CD14-positive monocyte (primary cell): ENCODE results near the gene RSAD2. TPM values are rescaled to one million over a fixed set of nuclear protein-coding genes. Genes with fewer than 3 reads are reported as not detected.

ENCODE experiments used
- DNase-seq, 3 donors: peaks; one replicate each; pipeline ENCODE4 v3.0.0-alpha.2; 2011 to 2022
- H2AFZ ChIP-seq: 2 replicates; pipeline ENCODE4 v1.6.0; 2012; ENCODE audit warnings: mild to moderate bottlenecking, low read depth, low read length, inconsistent platforms; ENCODE audit not compliant: insufficient read depth, poor library complexity, severe bottlenecking
- H3K27ac ChIP-seq, 2 donors: 1 replicate in 1 of 2; 2 replicates in 1 of 2; pipeline ENCODE4 v1.5.1; 2012 to 2013; ENCODE audit warnings: low read length in 2 of 2, control low read depth in 1 of 2, inconsistent platforms in 1 of 2, low read depth in 1 of 2, mild to moderate bottlenecking in 1 of 2
- H3K27me3 ChIP-seq, 2 donors: one replicate each; pipeline versions ENCODE4 v1.6.0 to v1.6.1; 2011 to 2013; ENCODE audit warnings: low read length in 2 of 2; ENCODE audit not compliant: control insufficient read depth in 2 of 2, insufficient read depth in 2 of 2
- H3K36me3 ChIP-seq, 2 donors: replicated peaks in 1 of 2; 1 replicate in 1 of 2; 2 replicates in 1 of 2; pipeline versions ENCODE4 v1.5.1 to v1.6.1; 2012 to 2013; ENCODE audit warnings: low read length in 2 of 2, control low read depth in 1 of 2, inconsistent platforms in 1 of 2, mild to moderate bottlenecking in 1 of 2; ENCODE audit not compliant: insufficient read depth in 2 of 2, control insufficient read depth in 1 of 2
- H3K4me1 ChIP-seq, 2 donors: 1 replicate in 1 of 2; 2 replicates in 1 of 2; pipeline versions ENCODE4 v1.5.1 to v1.6.1; 2012 to 2013; ENCODE audit warnings: low read length in 2 of 2, control low read depth in 1 of 2, inconsistent platforms in 1 of 2, mild to moderate bottlenecking in 1 of 2, moderate library complexity in 1 of 2; ENCODE audit not compliant: insufficient read depth in 2 of 2, control insufficient read depth in 1 of 2
- H3K4me2 ChIP-seq: replicated peaks from 2 replicates; pipeline ENCODE3; 2012; ENCODE audit warnings: low read length, moderate library complexity, mild to moderate bottlenecking; ENCODE audit not compliant: poor library complexity, severe bottlenecking; ENCODE audit errors: extremely low read depth
- H3K4me3 ChIP-seq, 3 experiments: fragments of 200-600 bp in 1 of 3; sonication (generic) in 1 of 3; replicated peaks in 1 of 3; 1 replicate in 2 of 3; 2 replicates in 1 of 3; pipeline ENCODE4 v1.5.1; 2011 to 2013; ENCODE audit warnings: low read length in 3 of 3, mild to moderate bottlenecking in 3 of 3, control low read depth in 2 of 3, low read depth in 2 of 3, inconsistent platforms in 1 of 3, moderate library complexity in 1 of 3
- H3K79me2 ChIP-seq: 2 replicates; pipeline ENCODE4 v1.6.0; 2012; ENCODE audit warnings: mild to moderate bottlenecking, control low read depth, inconsistent platforms, low read length, moderate library complexity; ENCODE audit not compliant: insufficient read depth
- H3K9ac ChIP-seq: 2 replicates; pipeline ENCODE4 v1.6.0; 2017; ENCODE audit warnings: low read length, mild to moderate bottlenecking; ENCODE audit not compliant: insufficient read depth, poor library complexity, severe bottlenecking
- H3K9me3 ChIP-seq, 2 donors: replicated peaks in 1 of 2; 1 replicate in 1 of 2; 2 replicates in 1 of 2; pipeline versions ENCODE4 v1.5.1 to v1.6.1; 2012 to 2013; ENCODE audit warnings: low read length in 2 of 2, control low read depth in 1 of 2; ENCODE audit not compliant: control insufficient read depth in 1 of 2, insufficient read depth in 1 of 2
- H4K20me1 ChIP-seq: 2 replicates; pipeline ENCODE4 v1.6.0; 2012; ENCODE audit warnings: mild to moderate bottlenecking, low read length, control low read depth, moderate library complexity; ENCODE audit not compliant: insufficient read depth
- H3K27ac Mint-ChIP-seq, 7 donors: one replicate each; pipeline ENCODE4 v1.8.0; 2020; ENCODE audit warnings: mild to moderate bottlenecking in 7 of 7, mixed read lengths in 7 of 7, moderate library complexity in 6 of 7, inconsistent platforms in 2 of 7
- H3K27me3 Mint-ChIP-seq, 3 donors: one replicate each; pipeline ENCODE4 v1.8.0; 2021 to 2022; ENCODE audit warnings: low read depth in 3 of 3, mild to moderate bottlenecking in 3 of 3, mixed read lengths in 3 of 3, moderate library complexity in 3 of 3, inconsistent platforms in 1 of 3
- H3K36me3 Mint-ChIP-seq, 2 donors: one replicate each; pipeline ENCODE4 v1.8.0; 2020; ENCODE audit warnings: mixed read lengths in 2 of 2, inconsistent platforms in 1 of 2, mild to moderate bottlenecking in 1 of 2
- H3K4me1 Mint-ChIP-seq: one replicate; pipeline ENCODE4 v1.8.0; 2020; ENCODE audit warnings: mild to moderate bottlenecking, mixed read lengths
- H3K4me3 Mint-ChIP-seq, 2 donors: one replicate each; pipeline ENCODE4 v1.8.0; 2020; ENCODE audit warnings: mild to moderate bottlenecking in 2 of 2, mixed read lengths in 2 of 2, moderate library complexity in 1 of 2
- H3K9me3 Mint-ChIP-seq, 7 donors: one replicate each; pipeline ENCODE4 v1.8.0; 2020 to 2022; ENCODE audit warnings: mixed read lengths in 7 of 7, mild to moderate bottlenecking in 6 of 7, moderate library complexity in 6 of 7, inconsistent platforms in 2 of 7
- WGBS: methylation state at CpG from one replicate; pipeline ENCODE4 v1.1.5; 2013; ENCODE audit warnings: missing lambda C conversion rate; ENCODE audit not compliant: insufficient coverage; 5-methylcytosine and 5-hydroxymethylcytosine counted together
- intact Hi-C, 2 donors: fragments of 100-400 bp; cut with micrococcal nuclease; formaldehyde crosslinking; loops; one replicate each; pipeline versions ENCODE4 v1.15.0 to v1.15.1; 2023
- polyA plus RNA-seq, 3 donors: library from polyadenylated mRNA; depleted of rRNA in 1 of 3; unstranded in 2 of 3; stranded (reverse) in 1 of 3; fragments of 300-500 nt in 2 of 3; fragments of >200 nt in 1 of 3; fragmentation: Illumina TruSeq in 2 of 3; gene quantifications; 1 replicate in 2 of 3; 2 replicates in 1 of 3; pipeline ENCODE4 v1.2.3, GENCODE V29; 2012 to 2021
- TF ChIP-seq, protein P1 (sequence below): fragments of 200-600 bp; IDR thresholded peaks from one replicate; pipeline ENCODE4 v1.8.0; 2022; ENCODE audit warnings: antibody characterized with exemption, mild to moderate bottlenecking

The RSAD2 gene
- polyA plus RNA-seq, 3 donors: 6.0 to 12.6 (median 10.3) TPM

DNA sequence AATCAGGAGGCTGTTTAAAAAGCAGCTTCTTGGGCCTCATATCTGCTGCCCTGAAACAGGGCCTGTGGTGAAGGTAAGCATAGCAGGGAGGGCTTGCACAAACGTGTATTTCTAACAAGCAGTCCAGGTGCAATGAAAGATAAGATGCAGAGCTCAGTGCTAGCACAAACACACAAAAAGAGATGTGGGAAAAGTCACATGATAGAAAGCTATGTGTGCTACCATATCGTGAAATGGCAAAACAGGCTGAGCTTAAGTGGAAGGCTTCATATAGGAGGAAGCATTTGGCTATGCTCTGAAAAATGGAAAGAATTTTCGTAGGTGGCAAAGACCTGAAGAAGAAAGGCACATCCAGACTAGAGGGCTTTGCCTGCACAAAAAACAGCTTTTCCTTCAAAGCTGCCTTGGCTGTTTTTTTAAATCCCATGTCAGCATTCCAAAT is 10.2 kb downstream of the RSAD2 start:
- H3K9me3 Mint-ChIP-seq: peaks cover 0 to 2% (median 0%) of the 10 kb centered on the region in 7 donors
- no peak overlapping the region for H3K4me3 Mint-ChIP-seq
- TF ChIP-seq, protein P1, sequence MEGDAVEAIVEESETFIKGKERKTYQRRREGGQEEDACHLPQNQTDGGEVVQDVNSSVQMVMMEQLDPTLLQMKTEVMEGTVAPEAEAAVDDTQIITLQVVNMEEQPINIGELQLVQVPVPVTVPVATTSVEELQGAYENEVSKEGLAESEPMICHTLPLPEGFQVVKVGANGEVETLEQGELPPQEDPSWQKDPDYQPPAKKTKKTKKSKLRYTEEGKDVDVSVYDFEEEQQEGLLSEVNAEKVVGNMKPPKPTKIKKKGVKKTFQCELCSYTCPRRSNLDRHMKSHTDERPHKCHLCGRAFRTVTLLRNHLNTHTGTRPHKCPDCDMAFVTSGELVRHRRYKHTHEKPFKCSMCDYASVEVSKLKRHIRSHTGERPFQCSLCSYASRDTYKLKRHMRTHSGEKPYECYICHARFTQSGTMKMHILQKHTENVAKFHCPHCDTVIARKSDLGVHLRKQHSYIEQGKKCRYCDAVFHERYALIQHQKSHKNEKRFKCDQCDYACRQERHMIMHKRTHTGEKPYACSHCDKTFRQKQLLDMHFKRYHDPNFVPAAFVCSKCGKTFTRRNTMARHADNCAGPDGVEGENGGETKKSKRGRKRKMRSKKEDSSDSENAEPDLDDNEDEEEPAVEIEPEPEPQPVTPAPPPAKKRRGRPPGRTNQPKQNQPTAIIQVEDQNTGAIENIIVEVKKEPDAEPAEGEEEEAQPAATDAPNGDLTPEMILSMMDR: no peak
- no peak overlapping the region for H2AFZ ChIP-seq
- H3K4me3 ChIP-seq: no peak overlapping the region
- no peaks in the 10 kb centered on the region for H3K4me1 Mint-ChIP-seq
- H3K4me1 ChIP-seq: no peaks in the 10 kb centered on the region
- intact Hi-C loops: no loop called here
- no peak overlapping the region for H3K4me2 ChIP-seq
- no peaks in the 10 kb centered on the region for H3K9me3 ChIP-seq
- H3K27me3 Mint-ChIP-seq: peaks cover 0 to 2% (median under 1%) of the 10 kb centered on the region in 3 donors
- no peak overlapping the region for H3K9ac ChIP-seq
- no peaks in the 10 kb centered on the region for H3K36me3 ChIP-seq
- H3K27ac ChIP-seq: no peak overlapping the region
- H3K27me3 ChIP-seq: no peaks in the 10 kb centered on the region
- no peak for DNase-seq
- H3K79me2 ChIP-seq: no peaks in the 10 kb centered on the region
- no peaks in the 10 kb centered on the region for H4K20me1 ChIP-seq
- WGBS: 19% methylated on average over 3 of the region's 3 CpGs
- peaks cover 3 to 7% of the 10 kb centered on the region in 2 donors for H3K36me3 Mint-ChIP-seq
- no peak overlapping the region for H3K27ac Mint-ChIP-seq

DNA sequence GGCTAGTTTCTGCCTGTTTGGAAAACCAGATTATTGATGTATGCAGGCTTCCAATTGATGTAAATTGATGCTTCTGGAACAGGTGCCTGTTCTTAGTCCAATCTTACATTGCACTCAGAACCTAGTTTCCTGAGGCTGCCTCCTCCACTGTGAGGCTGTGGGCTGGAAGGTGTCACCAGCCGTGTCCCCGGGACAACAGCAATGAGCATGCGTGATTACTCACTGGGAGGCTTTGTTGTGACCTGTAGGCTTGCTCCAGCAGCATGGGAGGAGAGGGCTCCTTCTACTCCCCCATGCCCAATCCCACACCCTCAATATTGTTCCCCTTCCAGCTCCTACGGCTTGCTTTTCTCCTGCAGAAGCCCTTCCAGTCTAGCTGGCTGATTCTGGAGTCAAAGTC is 11.1 kb downstream of the RSAD2 start:
- H3K27ac Mint-ChIP-seq: no peak overlapping the region

More for the DNA sequence above, 11.1 kb downstream of the RSAD2 start:
- intact Hi-C loops: no loop called here
- Mint-ChIP-seq H3K4me3 (no peak overlapping the region), H3K36me3 (peaks cover 3 to 7% of the 10 kb centered on the region in 2 donors), H3K27me3 (peaks cover 0 to 2% (median 0%) of the 10 kb centered on the region in 3 donors), H3K4me1 (no peaks in the 10 kb centered on the region), H3K9me3 (peaks cover 0 to 2% (median 0%) of the 10 kb centered on the region in 7 donors)
- 57% methylated on average over 1 of the region's 4 CpGs for WGBS
- H3K9ac ChIP-seq: no peak overlapping the region
- no peak overlapping the region for H3K4me2 ChIP-seq
- H3K4me1 ChIP-seq: no peaks in the 10 kb centered on the region
- no peaks in the 10 kb centered on the region for H4K20me1 ChIP-seq
- H3K9me3 ChIP-seq: no peaks in the 10 kb centered on the region
- H3K27me3 ChIP-seq: no peaks in the 10 kb centered on the region
- no peak for DNase-seq
- no peaks in the 10 kb centered on the region for H3K79me2 ChIP-seq
- H3K4me3 ChIP-seq: no peak overlapping the region
- H2AFZ ChIP-seq: no peak overlapping the region
- H3K36me3 ChIP-seq: no peaks in the 10 kb centered on the region
- TF ChIP-seq, protein P1: no peak
- no peak overlapping the region for H3K27ac ChIP-seq
